Erythroblast (primary cell): ENCODE results near the gene ICOSLG.
"Not testable (repeated sequence)": the region's sequence is repeated elsewhere in the genome, so short reads cannot be mapped to it uniquely, and the experiment has no call there.

Experiments used
- GATA1 ChIP-seq: IDR thresholded peaks from 2 replicates; pipeline ENCODE4 v1.6.1; 2011; ENCODE audit warnings: low read depth, mild to moderate bottlenecking, control low read depth, low read length, moderate library complexity
- POLR2A ChIP-seq: IDR thresholded peaks from 2 replicates; pipeline ENCODE4 v1.6.1; 2011; ENCODE audit warnings: mild to moderate bottlenecking, low read length

DNA sequence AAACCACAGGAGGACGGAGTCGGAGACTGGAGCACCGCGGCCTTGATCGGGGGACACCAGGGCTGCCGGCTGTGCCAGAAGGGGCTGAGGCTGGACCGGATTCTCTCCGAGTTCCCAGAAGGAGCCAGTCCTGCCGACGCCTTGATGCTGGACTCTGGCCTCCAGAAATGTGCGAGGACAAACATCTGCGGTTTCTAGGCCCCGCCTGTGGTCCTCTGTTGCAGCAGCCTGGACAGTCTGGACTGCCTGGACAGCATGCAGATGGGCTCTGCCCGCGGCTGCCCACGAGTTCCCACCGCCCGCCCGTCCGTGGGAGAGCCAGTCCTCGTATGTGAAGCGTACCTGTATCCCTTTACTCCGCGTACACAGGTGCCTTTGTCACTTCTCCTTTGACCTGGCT is 34.6 kb downstream of the ICOSLG start:
- TF ChIP-seq POLR2A, GATA1: not testable (repeated sequence)
